Fibroblast of pulmonary artery (primary cell): ENCODE data around the gene CSK.

Experiments used
- DNase-seq: peaks from one replicate; pipeline ENCODE4 v3.0.0-alpha.2; 2010; ENCODE audit warnings: low read depth
- H3K4me3 ChIP-seq: replicated peaks from 2 replicates; pipeline ENCODE4 v1.5.1; 2011; ENCODE audit warnings: low read depth, mild to moderate bottlenecking, control low read depth, low read length, moderate library complexity
- CTCF ChIP-seq: IDR thresholded peaks from 2 replicates; pipeline ENCODE4 v1.5.1; 2011; ENCODE audit warnings: mild to moderate bottlenecking, control low read depth, low read length, inconsistent platforms; ENCODE audit errors: missing control alignments

CSK gene

GRCh38 chr15:74838746-74839525, 57.1 kb downstream of the CSK start:
- TF ChIP-seq CTCF: no peak
- no peak overlapping the region for H3K4me3 ChIP-seq
- DNase-seq: no peak

GRCh38 chr15:74839526-74840395, 57.9 kb downstream of the CSK start:
- no peak for DNase-seq
- no peak overlapping the region for H3K4me3 ChIP-seq
- no peak for TF ChIP-seq CTCF

GRCh38 chr15:74840851-74841775, 59.2 kb downstream of the CSK start:
- no peak overlapping the region for H3K4me3 ChIP-seq
- DNase-seq: no peak
- no peak for TF ChIP-seq CTCF

GRCh38 chr15:74841891-74842373, 60.1 kb downstream of the CSK start:
- peak overlapping the region; percentile 66 for H3K4me3 ChIP-seq
- no peak for DNase-seq
- no peak for TF ChIP-seq CTCF

- no peak for TF ChIP-seq CTCF
- DNase-seq: peak; percentile 88
- H3K4me3 ChIP-seq: peak within 1 kb of the TSS; percentile 66
Observed at GRCh38 chr15:74842581-74843444, 60.9 kb downstream of the CSK start, which contains the start of gene ULK3. TSS of gene ULK3 (minus strand) at chr15:74843156. CDS start at chr15:74843105, 51 bp downstream.
